K562 (cell line): Measurements from ENCODE around the gene CRYBA4. TPM values are rescaled to one million over a fixed set of nuclear protein-coding genes. Genes with fewer than 3 reads are reported as not detected.

Source experiments
- BRCA1 ChIP-seq, 2 experiments: fragments of 450-650 bp in 1 of 2; sonication (generic) in 1 of 2; formaldehyde crosslinking in 1 of 2; IDR thresholded peaks; 2 replicates each; pipeline versions ENCODE4 v1.5.0 to v1.6.1; 2017 to 2020; ENCODE audit warnings: mild to moderate bottlenecking in 1 of 2, missing genetic modification reagents in 1 of 2
- C11orf30 ChIP-seq: fragments of 450-650 bp; IDR thresholded peaks from 2 replicates; pipeline ENCODE4 v1.6.1; 2016; ENCODE audit warnings: low read depth, mild to moderate bottlenecking
- CBFA2T3 ChIP-seq: fragments of 450-650 bp; IDR thresholded peaks from 2 replicates; pipeline ENCODE4 v1.6.1; 2017
- COPS2 ChIP-seq: fragments of 450-650 bp; conservative IDR thresholded peaks from 2 replicates; pipeline ENCODE4 v1.6.1; 2016; ENCODE audit warnings: mild to moderate bottlenecking, moderate library complexity
- EP300 ChIP-seq: IDR thresholded peaks from 2 replicates; pipeline ENCODE4 v1.6.1; 2012; ENCODE audit warnings: low read length, improper control_type of control experiment
- HNRNPLL ChIP-seq: fragments of 200-400 bp; formaldehyde crosslinking; IDR thresholded peaks from 2 replicates; pipeline ENCODE4 v1.6.1; 2017; ENCODE audit warnings: low read length, low read depth, mild to moderate bottlenecking; ENCODE audit not compliant: poor library complexity, severe bottlenecking
- NCOA1 ChIP-seq: fragments of 450-650 bp; IDR thresholded peaks from 2 replicates; pipeline ENCODE4 v1.6.1; 2016; ENCODE audit warnings: low read depth
- NFIX ChIP-seq: fragments of 250-450 bp; sonication (Bioruptor Pico); IDR thresholded peaks from 2 replicates; pipeline ENCODE4 v1.4.0; 2020; ENCODE audit warnings: low read depth, mild to moderate bottlenecking, moderate library complexity
- TAF1 ChIP-seq: IDR thresholded peaks from 2 replicates; pipeline ENCODE4 v1.6.1; 2011; ENCODE audit warnings: mild to moderate bottlenecking, low read length, moderate library complexity; ENCODE audit not compliant: insufficient read depth, control insufficient read depth, severe bottlenecking; ENCODE audit errors: extremely low read depth
- ZNF282 ChIP-seq: sonication (generic); formaldehyde crosslinking; IDR thresholded peaks from 2 replicates; pipeline ENCODE4 v1.8.1; 2023; ENCODE audit warnings: missing genetic modification reagents
- ZNF445 ChIP-seq: fragments of 250-450 bp; sonication (Bioruptor Pico); IDR thresholded peaks from 2 replicates; pipeline ENCODE4 v1.4.0; 2020; ENCODE audit warnings: low read depth, mild to moderate bottlenecking, moderate library complexity
- ZNF696 ChIP-seq: fragments of 250-450 bp; sonication (Bioruptor Pico); conservative IDR thresholded peaks from 2 replicates; pipeline ENCODE4 v1.4.0; 2020; ENCODE audit warnings: mild to moderate bottlenecking, moderate library complexity
- polyA plus RNA-seq, 8 experiments: library from polyadenylated mRNA; depleted of rRNA in 4 of 8; stranded (reverse) in 5 of 8; unstranded in 3 of 8; fragments of >200 nt; fragmentation: Nextera tagmentation in 2 of 8; fragmentation: Illumina TruSeq in 1 of 8; extraction: Ambion mirVana in 2 of 8; extraction: Trizol in 1 of 8; gene quantifications; 2 replicates each; pipeline versions ENCODE4 v1.2.1 to v1.2.3, GENCODE V29; 2011 to 2014; ENCODE audit warnings: inconsistent platforms in 1 of 8, missing spikeins in 1 of 8
- total RNA-seq, 7 experiments: library from RNA; depleted of rRNA in 6 of 7; stranded (reverse); fragments of >200 nt in 6 of 7; fragmentation: Illumina TruSeq in 2 of 7; extraction: Trizol in 2 of 7; gene quantifications; 2 replicates each; pipeline versions ENCODE4 v1.2.1 to v1.2.3, GENCODE V29; 2011 to 2021; ENCODE audit warnings: low replicate concordance in 1 of 7
- TF ChIP-seq, protein P1 (sequence below), 3 experiments: fragments of 200-800 bp in 1 of 3; fragments of 250-450 bp in 1 of 3; fragments of 450-650 bp in 1 of 3; sonication (Bioruptor Pico) in 1 of 3; sonication (Bioruptor generic) in 1 of 3; formaldehyde crosslinking in 1 of 3; IDR thresholded peaks; 2 replicates each; pipeline versions ENCODE4 v1.6.1 to v1.8.0; 2016 to 2022; ENCODE audit warnings: mild to moderate bottlenecking in 2 of 3, missing genetic modification characterization in 2 of 3, missing compliant biosample characterization in 1 of 3, moderate library complexity in 1 of 3
- TF ChIP-seq, protein P2 (sequence below), 2 experiments: IDR thresholded peaks; 2 replicates each; pipeline ENCODE4 v1.6.1; 2011; ENCODE audit warnings: borderline replicate concordance in 1 of 2, control low read depth in 1 of 2, low read depth in 1 of 2, low read length in 1 of 2, mild to moderate bottlenecking in 1 of 2, mixed read lengths in 1 of 2, moderate library complexity in 1 of 2; ENCODE audit not compliant: insufficient read depth in 1 of 2, insufficient read length in 1 of 2, poor library complexity in 1 of 2, severe bottlenecking in 1 of 2; ENCODE audit errors: extremely low read depth in 1 of 2
- TF ChIP-seq, protein P3 (sequence below): fragments of 450-650 bp; IDR thresholded peaks from one replicate; pipeline ENCODE4 v1.6.1; 2018; ENCODE audit warnings: mild to moderate bottlenecking, moderate library complexity; ENCODE audit not compliant: partially characterized antibody
- TF ChIP-seq, protein P4 (sequence below): fragments of 250-450 bp; sonication (Bioruptor Pico); IDR thresholded peaks from 2 replicates; pipeline ENCODE4 v1.8.0; 2022; ENCODE audit warnings: moderate library complexity, mild to moderate bottlenecking, inconsistent platforms
- TF ChIP-seq, protein P5 (sequence below): fragments of 250-450 bp; sonication (Bioruptor Pico); IDR thresholded peaks from 2 replicates; pipeline ENCODE4 v1.5.0; 2020; ENCODE audit warnings: mild to moderate bottlenecking

CRYBA4 gene
- total and polyA plus RNA-seq, 9 of the 15 experiments (the other 6 are each of a cell fraction or from before 2014, with no cell fraction given), result 0.59 to 3.3 (median 1.6) TPM

DNA sequence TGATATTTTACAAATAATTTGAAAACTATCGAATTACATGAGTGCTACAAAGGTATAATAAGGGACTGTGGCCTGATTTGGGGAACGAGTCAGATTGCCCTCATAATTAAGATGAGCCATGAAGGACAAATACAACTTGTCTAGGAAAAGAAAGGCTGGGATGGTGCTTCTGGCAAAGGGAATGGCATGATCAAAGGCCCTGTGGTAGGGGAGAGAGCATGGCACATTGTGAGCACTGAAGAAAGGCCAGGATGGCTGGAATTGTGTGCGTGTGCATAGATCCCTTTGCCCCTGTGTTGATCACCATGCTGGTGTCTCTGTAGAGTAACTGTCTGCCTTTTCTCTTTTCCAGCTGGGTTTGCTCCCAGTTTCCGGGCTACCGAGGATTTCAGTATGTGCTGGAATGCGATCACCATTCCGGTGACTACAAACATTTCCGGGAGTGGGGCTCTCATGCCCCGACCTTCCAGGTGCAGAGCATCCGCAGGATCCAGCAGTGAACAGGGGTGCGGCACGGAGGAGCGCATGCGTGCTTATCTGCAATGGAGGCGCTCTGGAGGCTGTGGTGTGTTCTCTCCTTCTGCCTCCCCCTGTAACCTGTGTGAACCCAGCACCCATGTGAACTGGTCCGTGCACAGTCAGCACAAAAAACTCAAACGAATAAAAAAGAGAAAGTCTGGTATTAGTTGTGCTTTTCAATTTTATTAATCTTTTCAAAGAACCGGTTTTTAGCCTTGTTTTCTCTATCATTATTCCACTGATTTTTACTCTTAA lies 8.4 kb downstream of the CRYBA4 start (continued):
- no peak for TF ChIP-seq NFIX
- 0 out of 2 replicates have a peak, but pooled peaks have one; percentile 12 for TF ChIP-seq CBFA2T3
- no peak for TF ChIP-seq HNRNPLL
- TF ChIP-seq, protein P1, sequence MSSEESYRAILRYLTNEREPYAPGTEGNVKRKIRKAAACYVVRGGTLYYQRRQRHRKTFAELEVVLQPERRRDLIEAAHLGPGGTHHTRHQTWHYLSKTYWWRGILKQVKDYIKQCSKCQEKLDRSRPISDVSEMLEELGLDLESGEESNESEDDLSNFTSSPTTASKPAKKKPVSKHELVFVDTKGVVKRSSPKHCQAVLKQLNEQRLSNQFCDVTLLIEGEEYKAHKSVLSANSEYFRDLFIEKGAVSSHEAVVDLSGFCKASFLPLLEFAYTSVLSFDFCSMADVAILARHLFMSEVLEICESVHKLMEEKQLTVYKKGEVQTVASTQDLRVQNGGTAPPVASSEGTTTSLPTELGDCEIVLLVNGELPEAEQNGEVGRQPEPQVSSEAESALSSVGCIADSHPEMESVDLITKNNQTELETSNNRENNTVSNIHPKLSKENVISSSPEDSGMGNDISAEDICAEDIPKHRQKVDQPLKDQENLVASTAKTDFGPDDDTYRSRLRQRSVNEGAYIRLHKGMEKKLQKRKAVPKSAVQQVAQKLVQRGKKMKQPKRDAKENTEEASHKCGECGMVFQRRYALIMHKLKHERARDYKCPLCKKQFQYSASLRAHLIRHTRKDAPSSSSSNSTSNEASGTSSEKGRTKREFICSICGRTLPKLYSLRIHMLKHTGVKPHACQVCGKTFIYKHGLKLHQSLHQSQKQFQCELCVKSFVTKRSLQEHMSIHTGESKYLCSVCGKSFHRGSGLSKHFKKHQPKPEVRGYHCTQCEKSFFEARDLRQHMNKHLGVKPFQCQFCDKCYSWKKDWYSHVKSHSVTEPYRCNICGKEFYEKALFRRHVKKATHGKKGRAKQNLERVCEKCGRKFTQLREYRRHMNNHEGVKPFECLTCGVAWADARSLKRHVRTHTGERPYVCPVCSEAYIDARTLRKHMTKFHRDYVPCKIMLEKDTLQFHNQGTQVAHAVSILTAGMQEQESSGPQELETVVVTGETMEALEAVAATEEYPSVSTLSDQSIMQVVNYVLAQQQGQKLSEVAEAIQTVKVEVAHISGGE (CRISPR knock-in tag; IDR thresholded peaks at IDR 0.05), result peak in 1 of 3 experiments; percentile 33; a peak in 1 of 6 replicates
- peak; percentile 88 for TF ChIP-seq C11orf30
- TF ChIP-seq, protein P2, sequence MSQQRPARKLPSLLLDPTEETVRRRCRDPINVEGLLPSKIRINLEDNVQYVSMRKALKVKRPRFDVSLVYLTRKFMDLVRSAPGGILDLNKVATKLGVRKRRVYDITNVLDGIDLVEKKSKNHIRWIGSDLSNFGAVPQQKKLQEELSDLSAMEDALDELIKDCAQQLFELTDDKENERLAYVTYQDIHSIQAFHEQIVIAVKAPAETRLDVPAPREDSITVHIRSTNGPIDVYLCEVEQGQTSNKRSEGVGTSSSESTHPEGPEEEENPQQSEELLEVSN (IDR thresholded peaks at IDR 0.05; ENCODE audit: borderline replicate concordance in 1 of 2, extremely low read depth in 1 of 2, insufficient read depth in 1 of 2, insufficient read length in 1 of 2, low read depth in 1 of 2, low read length in 1 of 2, poor library complexity in 1 of 2, severe bottlenecking in 1 of 2), result peak in 1 of 2 experiments; percentile 11
- TF ChIP-seq, protein P3, sequence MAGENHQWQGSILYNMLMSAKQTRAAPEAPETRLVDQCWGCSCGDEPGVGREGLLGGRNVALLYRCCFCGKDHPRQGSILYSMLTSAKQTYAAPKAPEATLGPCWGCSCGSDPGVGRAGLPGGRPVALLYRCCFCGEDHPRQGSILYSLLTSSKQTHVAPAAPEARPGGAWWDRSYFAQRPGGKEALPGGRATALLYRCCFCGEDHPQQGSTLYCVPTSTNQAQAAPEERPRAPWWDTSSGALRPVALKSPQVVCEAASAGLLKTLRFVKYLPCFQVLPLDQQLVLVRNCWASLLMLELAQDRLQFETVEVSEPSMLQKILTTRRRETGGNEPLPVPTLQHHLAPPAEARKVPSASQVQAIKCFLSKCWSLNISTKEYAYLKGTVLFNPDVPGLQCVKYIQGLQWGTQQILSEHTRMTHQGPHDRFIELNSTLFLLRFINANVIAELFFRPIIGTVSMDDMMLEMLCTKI, result no peak
- TF ChIP-seq ZNF282 (CRISPR knock-in tag), result no peak
- TF ChIP-seq ZNF696 (CRISPR knock-in tag), result no peak
- TF ChIP-seq BRCA1 (IDR thresholded peaks at IDR 0.05), result no peak
- TF ChIP-seq BRCA1 (CRISPR knock-in tag; IDR thresholded peaks at IDR 0.05), result no peak
- TF ChIP-seq TAF1, result no peak
- TF ChIP-seq, protein P4, sequence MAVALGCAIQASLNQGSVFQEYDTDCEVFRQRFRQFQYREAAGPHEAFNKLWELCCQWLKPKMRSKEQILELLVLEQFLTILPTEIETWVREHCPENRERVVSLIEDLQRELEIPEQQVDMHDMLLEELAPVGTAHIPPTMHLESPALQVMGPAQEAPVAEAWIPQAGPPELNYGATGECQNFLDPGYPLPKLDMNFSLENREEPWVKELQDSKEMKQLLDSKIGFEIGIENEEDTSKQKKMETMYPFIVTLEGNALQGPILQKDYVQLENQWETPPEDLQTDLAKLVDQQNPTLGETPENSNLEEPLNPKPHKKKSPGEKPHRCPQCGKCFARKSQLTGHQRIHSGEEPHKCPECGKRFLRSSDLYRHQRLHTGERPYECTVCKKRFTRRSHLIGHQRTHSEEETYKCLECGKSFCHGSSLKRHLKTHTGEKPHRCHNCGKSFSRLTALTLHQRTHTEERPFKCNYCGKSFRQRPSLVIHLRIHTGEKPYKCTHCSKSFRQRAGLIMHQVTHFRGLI, result no peak
- no peak for TF ChIP-seq EP300
- TF ChIP-seq COPS2, result no peak
- no peak for TF ChIP-seq ZNF445 (CRISPR knock-in tag)
- TF ChIP-seq NCOA1, result no peak
- TF ChIP-seq, protein P5, sequence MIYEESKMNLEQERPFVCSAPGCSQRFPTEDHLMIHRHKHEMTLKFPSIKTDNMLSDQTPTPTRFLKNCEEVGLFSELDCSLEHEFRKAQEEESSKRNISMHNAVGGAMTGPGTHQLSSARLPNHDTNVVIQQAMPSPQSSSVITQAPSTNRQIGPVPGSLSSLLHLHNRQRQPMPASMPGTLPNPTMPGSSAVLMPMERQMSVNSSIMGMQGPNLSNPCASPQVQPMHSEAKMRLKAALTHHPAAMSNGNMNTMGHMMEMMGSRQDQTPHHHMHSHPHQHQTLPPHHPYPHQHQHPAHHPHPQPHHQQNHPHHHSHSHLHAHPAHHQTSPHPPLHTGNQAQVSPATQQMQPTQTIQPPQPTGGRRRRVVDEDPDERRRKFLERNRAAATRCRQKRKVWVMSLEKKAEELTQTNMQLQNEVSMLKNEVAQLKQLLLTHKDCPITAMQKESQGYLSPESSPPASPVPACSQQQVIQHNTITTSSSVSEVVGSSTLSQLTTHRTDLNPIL (CRISPR knock-in tag), result no peak
